Suprapubic skin (tissue), 4 donors: Measurements from ENCODE around the gene TCERG1L. TPM values are rescaled to one million over a fixed set of nuclear protein-coding genes. Genes with fewer than 3 reads are reported as not detected.

Experiments used
- DNase-seq, 2 donors: peaks; one replicate each; pipeline ENCODE4 v3.0.0-alpha.2; 2019; ENCODE audit warnings: low spot score in 2 of 2
- H3K27ac ChIP-seq: fragments of 200-600 bp; sonication (generic); one replicate; pipeline ENCODE4 v1.5.1; 2019
- H3K27me3 ChIP-seq: fragments of 200-600 bp; sonication (generic); one replicate; pipeline ENCODE4 v1.5.1; 2019
- H3K36me3 ChIP-seq: fragments of 200-600 bp; sonication (generic); one replicate; pipeline ENCODE4 v1.5.1; 2019
- H3K4me1 ChIP-seq: fragments of 200-600 bp; sonication (generic); one replicate; pipeline ENCODE4 v1.5.1; 2019
- H3K4me3 ChIP-seq: fragments of 200-600 bp; sonication (generic); one replicate; pipeline ENCODE4 v1.5.1; 2019; ENCODE audit warnings: mild to moderate bottlenecking
- H3K9me3 ChIP-seq: fragments of 200-600 bp; sonication (generic); one replicate; pipeline ENCODE4 v1.5.1; 2019
- EP300 ChIP-seq: sonication (generic); formaldehyde crosslinking; IDR thresholded peaks from one replicate; pipeline ENCODE4 v1.6.1; 2017; ENCODE audit warnings: antibody characterized with exemption
- POLR2A ChIP-seq, 2 donors: fragments of 450-650 bp; IDR thresholded peaks; one replicate each; pipeline ENCODE4 v1.6.1; 2017; ENCODE audit warnings: antibody characterized with exemption in 2 of 2, mild to moderate bottlenecking in 2 of 2, moderate library complexity in 2 of 2
- POLR2AphosphoS5 ChIP-seq, 3 donors: sonication (generic); formaldehyde crosslinking; IDR thresholded peaks; one replicate each; pipeline ENCODE4 v1.6.1; 2017; ENCODE audit warnings: antibody characterized with exemption in 3 of 3
- WGBS: methylation state at CpG from one replicate; pipeline ENCODE4 v1.1.5; 2018; 5-methylcytosine and 5-hydroxymethylcytosine counted together
- total RNA-seq, 4 donors: library from RNA; depleted of rRNA; stranded (reverse); fragments of >200 nt; gene quantifications; one replicate each; pipeline ENCODE4 v1.1.0, GENCODE V29; 2016
- TF ChIP-seq, protein P1 (sequence below), 2 donors: fragments of 200-600 bp in 1 of 2; fragments of 450-650 bp in 1 of 2; sonication (generic) in 1 of 2; IDR thresholded peaks; one replicate each; pipeline ENCODE4 v1.5.1; 2016 to 2019; ENCODE audit warnings: antibody characterized with exemption in 2 of 2, mild to moderate bottlenecking in 1 of 2, moderate library complexity in 1 of 2

TCERG1L gene
- total RNA-seq, 4 donors from 2014 or later: 0.32 to 1.0 (median 0.51) TPM

DNA sequence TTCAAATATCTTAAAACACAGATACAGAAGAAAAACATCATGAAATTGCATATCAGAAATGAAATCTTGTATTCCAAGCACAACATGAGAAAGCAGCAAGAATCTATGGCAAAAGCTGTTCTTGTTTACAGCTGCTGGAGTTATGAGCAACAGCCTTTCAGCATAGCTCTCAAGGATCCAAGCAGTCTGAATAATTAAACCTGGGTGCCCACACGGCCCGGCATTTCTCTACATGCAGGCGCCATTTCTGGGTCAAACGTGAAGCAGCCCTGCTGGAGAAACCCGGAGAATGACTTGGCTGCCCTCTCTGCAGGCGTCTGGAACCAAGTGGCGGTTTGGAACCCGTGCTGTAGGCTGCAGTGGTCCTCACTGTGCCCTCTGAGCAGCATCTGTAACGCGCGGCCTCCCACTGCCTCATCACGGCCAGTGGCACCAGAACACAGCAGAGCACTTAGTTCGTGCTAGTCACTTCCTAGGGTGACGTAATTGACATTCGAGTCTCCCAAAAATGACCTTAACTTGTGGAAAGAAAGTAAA is 213.0 kb downstream of the TCERG1L start:
- Histone ChIP-seq H3K27me3 (no peaks in the 10 kb centered on the region), H3K4me1 (peaks cover 13% of the 10 kb centered on the region), H3K9me3 (no peaks in the 10 kb centered on the region), H3K27ac (no peak overlapping the region), H3K36me3 (no peaks in the 10 kb centered on the region), H3K4me3 (no peak overlapping the region)
- no peak for DNase-seq
- 73% methylated on average over 14 of the region's 15 CpGs for WGBS
- TF ChIP-seq POLR2AphosphoS5 (IDR thresholded peaks at IDR 0.05): no peak
- no peak for TF ChIP-seq POLR2A (IDR thresholded peaks at IDR 0.05)
- TF ChIP-seq, protein P1, sequence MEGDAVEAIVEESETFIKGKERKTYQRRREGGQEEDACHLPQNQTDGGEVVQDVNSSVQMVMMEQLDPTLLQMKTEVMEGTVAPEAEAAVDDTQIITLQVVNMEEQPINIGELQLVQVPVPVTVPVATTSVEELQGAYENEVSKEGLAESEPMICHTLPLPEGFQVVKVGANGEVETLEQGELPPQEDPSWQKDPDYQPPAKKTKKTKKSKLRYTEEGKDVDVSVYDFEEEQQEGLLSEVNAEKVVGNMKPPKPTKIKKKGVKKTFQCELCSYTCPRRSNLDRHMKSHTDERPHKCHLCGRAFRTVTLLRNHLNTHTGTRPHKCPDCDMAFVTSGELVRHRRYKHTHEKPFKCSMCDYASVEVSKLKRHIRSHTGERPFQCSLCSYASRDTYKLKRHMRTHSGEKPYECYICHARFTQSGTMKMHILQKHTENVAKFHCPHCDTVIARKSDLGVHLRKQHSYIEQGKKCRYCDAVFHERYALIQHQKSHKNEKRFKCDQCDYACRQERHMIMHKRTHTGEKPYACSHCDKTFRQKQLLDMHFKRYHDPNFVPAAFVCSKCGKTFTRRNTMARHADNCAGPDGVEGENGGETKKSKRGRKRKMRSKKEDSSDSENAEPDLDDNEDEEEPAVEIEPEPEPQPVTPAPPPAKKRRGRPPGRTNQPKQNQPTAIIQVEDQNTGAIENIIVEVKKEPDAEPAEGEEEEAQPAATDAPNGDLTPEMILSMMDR (IDR thresholded peaks at IDR 0.05): no peak
- TF ChIP-seq EP300: no peak

DNA sequence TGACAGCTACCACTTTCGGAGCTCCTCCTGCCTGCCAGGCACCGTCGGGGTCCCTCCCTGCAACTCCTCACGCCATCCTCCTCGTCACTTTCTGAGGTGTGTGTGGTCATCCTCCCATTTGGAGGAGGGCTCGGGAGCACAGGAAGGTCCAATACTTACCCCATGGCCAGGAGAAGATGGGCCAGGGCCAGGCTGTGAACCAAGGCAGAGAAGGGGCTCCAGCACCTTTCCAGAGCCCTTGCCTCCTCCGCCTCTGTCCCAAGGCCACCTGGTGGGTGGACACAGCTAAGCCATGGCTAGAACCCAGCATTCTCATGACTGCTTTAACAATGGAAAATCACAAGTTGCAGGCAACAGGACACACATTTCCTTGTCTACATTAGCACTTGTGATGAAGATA is 215.5 kb downstream of the TCERG1L start:
- H3K27ac ChIP-seq: no peak overlapping the region
- no peaks in the 10 kb centered on the region for H3K9me3 ChIP-seq
- TF ChIP-seq POLR2A (IDR thresholded peaks at IDR 0.05): no peak
- no peak for TF ChIP-seq EP300
- TF ChIP-seq, protein P1 (IDR thresholded peaks at IDR 0.05): no peak
- no peak for TF ChIP-seq POLR2AphosphoS5 (IDR thresholded peaks at IDR 0.05)
- no peaks in the 10 kb centered on the region for H3K36me3 ChIP-seq
- DNase-seq: no peak
- H3K4me1 ChIP-seq: peaks cover 13% of the 10 kb centered on the region
- 96% methylated on average over 7 of the region's 7 CpGs for WGBS
- H3K27me3 ChIP-seq: no peaks in the 10 kb centered on the region
- no peak overlapping the region for H3K4me3 ChIP-seq

DNA sequence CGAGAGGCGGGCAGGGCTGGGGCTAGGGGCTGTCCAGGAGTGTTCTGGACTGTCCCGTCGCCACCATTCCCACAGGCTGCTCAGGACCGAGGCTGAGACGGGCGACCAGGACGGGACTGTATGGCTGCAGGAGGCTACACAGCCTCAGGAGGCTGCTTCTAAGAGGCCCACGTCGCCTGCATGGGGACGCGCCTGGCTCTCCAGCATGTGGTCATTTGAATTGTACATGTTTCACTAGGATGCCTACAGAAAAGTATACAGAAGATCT is 216.3 kb downstream of the TCERG1L start:
- Histone ChIP-seq H3K4me1 (peaks cover 13% of the 10 kb centered on the region), H3K4me3 (no peak overlapping the region), H3K27ac (no peak overlapping the region), H3K9me3 (no peaks in the 10 kb centered on the region), H3K36me3 (no peaks in the 10 kb centered on the region), H3K27me3 (no peaks in the 10 kb centered on the region)
- no peak for DNase-seq
- WGBS: 93% methylated on average over 6 of the region's 12 CpGs
- no peak for TF ChIP-seq POLR2A (IDR thresholded peaks at IDR 0.05)
- TF ChIP-seq EP300: no peak
- TF ChIP-seq POLR2AphosphoS5 (IDR thresholded peaks at IDR 0.05): no peak
- TF ChIP-seq, protein P1 (IDR thresholded peaks at IDR 0.05): no peak

GRCh38 chr10:131094527-131095312 is 216.8 kb downstream of the TCERG1L start:
- H3K4me3 ChIP-seq: no peak overlapping the region
- no peaks in the 10 kb centered on the region for H3K36me3 ChIP-seq
- H3K4me1 ChIP-seq: peaks cover 13% of the 10 kb centered on the region
- H3K27ac ChIP-seq: no peak overlapping the region
- H3K9me3 ChIP-seq: no peaks in the 10 kb centered on the region
- WGBS: 26% methylated on average over 12 of the region's 29 CpGs
- DNase-seq: no peak
- TF ChIP-seq EP300: no peak
- no peak for TF ChIP-seq POLR2AphosphoS5 (IDR thresholded peaks at IDR 0.05)
- TF ChIP-seq, protein P1 (IDR thresholded peaks at IDR 0.05): no peak
- no peak for TF ChIP-seq POLR2A (IDR thresholded peaks at IDR 0.05)
- no peaks in the 10 kb centered on the region for H3K27me3 ChIP-seq

GRCh38 chr10:131093795-131094366 is 217.6 kb downstream of the TCERG1L start:
- no peaks in the 10 kb centered on the region for H3K9me3 ChIP-seq
- DNase-seq: no peak
- H3K4me3 ChIP-seq: no peak overlapping the region
- H3K4me1 ChIP-seq: peaks cover 13% of the 10 kb centered on the region
- H3K36me3 ChIP-seq: no peaks in the 10 kb centered on the region
- H3K27ac ChIP-seq: no peak overlapping the region
- 73% methylated on average over 16 of the region's 19 CpGs for WGBS
- TF ChIP-seq POLR2AphosphoS5 (IDR thresholded peaks at IDR 0.05) (no peak), POLR2A (IDR thresholded peaks at IDR 0.05) (no peak), EP300 (no peak)
- TF ChIP-seq, protein P1 (IDR thresholded peaks at IDR 0.05): no peak
- H3K27me3 ChIP-seq: no peaks in the 10 kb centered on the region
